Measurements from ENCODE around the gene CD151. TPM values are rescaled to one million over a fixed set of nuclear protein-coding genes. Genes with fewer than 3 reads are reported as not detected.

The CD151 gene
- total RNA-seq, 2 donors from 2014 or later: 443 to 462 TPM

DNA sequence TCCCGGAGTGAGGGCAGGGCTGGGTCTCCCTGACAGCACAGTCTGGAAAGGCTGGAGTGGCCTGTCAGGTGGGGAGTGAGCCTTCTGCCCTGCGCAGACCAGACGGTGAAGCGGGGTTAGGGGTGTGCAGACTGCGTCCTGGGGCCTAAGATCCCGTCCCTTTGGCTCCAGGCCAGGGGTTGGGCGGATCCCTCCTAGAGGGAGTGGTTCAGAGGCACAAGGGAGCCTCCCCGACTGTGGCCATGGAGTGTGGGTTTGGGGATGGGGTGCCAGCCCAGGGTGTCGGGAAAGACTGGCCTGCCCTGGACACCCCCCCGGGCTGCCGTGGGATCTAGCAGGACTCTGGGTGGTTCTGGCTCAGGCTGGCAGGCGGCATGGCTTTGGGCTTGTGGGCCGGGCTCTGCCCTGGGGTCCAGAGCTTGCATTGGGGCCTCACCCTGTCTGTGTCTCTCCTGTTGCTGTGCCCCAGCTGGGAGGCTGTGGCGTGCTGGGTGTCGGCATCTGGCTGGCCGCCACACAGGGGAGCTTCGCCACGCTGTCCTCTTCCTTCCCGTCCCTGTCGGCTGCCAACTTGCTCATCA lies 29.4 kb downstream of the CD151 start:
- intact Hi-C loops (cut with DNase I, micrococcal nuclease): no loop called here
- peak in 1 of 2 donors; percentile 73 for DNase-seq
- peak; percentile 29 for ATAC-seq

DNA sequence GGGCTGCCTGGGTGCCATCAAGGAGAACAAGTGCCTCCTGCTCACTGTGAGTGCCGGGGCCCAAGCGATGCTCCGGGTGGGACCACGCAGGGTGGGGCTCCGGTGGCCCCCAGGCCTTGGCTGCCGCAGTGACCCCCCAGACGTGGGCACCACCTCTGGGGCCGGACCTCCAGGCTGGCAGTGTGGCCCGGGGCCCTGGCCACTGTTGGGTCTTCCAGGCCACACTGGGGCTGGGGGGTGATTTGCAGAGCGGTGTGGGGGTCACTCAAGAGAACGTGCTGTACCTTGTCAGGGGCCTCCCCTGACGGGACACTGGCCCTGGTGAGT lies 29.9 kb downstream of the CD151 start:
- intact Hi-C loops (cut with DNase I, micrococcal nuclease): no loop called here
- no peak for DNase-seq
- ATAC-seq: no peak

DNA sequence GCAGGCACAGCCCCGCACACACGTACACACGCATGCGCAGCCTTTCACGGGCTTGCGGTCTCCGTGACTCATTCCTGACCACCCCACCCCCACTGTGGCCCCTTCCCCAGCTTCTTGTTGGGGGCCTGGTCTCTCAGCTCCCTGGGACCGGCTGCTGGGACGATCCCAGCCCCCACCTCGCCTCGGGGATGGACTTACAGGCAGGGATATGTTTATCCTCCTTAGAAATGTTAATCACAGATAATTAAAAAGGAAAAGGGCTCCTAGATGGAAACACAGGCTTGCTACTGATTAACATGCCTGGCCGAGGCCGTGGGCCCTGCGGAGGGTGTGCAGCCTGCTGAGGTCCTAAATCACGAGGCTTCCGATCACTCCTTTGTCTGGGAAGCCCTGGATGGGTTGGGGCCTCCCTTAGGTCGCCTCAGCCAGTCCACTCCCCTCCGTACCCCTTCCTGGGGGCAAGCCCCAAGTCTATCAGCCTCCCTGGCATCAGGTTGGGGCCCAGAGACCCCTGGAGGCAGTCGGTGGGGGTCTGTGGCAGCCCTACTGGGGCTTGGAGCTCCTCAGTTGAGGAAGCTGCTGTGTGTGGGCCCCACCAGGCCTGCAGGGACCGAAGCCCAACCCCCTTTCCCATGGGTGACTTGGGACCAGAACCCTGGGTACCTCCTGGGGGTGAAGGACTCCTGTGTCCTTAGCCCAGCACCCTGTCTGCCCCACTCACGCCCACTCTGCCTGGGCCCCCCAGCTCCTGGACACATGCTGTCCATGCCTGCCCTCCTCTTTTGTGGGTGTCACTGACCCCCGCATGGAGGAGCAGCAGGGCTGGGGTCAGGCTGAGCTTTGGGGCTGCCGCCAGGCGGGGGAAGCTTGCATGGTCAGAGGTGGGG lies 30.5 kb downstream of the CD151 start:
- intact Hi-C loops (cut with DNase I, micrococcal nuclease): no loop called here
- DNase-seq (no peak), ATAC-seq (no peak)

DNA sequence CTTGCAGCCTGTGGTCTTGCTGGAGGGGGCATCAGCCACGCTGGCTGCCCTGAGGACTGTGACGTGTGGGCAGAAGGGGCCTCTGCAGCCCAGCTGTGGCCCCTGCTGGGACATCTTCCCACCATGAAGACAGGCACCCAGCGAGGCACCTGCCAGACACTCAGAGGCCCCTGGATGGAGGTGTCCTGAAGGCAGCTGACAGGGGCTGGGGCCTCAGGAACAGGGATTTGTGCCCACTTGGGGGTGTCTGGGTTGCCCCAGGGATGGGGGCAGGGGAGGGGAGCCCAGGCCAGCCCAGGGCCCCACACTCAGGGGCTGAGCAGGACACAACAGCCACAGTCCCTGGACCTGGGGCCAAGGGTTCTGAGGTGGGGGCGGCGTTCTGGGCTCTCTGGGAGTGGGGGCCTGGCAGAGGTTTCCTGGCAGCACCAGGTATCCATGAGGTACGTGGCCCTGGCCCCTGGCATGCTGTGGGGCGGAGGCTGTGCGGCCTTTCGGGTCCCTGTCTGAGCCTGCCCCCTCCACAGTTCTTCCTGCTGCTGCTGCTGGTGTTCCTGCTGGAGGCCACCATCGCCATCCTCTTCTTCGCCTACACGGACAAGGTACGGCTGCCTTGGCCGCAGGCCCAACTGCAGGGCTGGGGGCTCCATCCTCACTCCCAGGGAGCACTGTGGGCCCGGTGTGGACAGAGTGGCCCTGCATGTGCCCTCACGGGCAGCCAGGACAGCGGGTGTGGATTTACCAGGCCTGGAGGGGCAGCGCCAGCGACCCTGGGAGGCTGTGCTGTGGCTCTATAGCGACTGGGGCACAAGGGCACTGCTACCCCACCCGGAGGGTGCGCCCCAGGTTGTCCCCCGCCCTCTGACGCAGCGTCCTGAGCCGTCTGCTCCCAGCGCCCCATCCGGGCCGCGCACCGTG lies 31.4 kb downstream of the CD151 start:
- DNase-seq: no peak
- ATAC-seq: peak; percentile 11
- intact Hi-C loops (cut with DNase I, micrococcal nuclease): no loop called here

DNA sequence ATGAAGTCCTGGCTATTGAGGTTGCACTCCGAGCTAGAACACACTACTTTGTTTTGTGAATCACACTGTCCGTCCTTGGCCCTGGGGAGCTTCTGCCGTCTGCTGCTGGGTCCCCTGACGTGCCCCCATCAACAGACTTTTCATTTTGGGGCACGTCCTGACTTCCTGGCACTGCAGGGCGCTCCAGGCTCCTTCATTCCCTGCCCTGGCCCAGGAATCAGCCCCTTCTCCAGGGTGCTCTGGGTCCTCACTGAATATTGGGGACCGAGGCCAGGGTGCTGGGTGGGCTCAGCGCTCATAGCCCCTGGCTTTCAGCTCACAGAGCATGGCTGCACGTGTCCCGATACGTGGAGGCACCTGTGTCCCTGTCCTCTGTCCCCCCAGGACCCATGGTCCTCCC lies 32.1 kb downstream of the CD151 start:
- ATAC-seq (no peak), DNase-seq (no peak)
- intact Hi-C loops (cut with DNase I, micrococcal nuclease): no loop called here

DNA sequence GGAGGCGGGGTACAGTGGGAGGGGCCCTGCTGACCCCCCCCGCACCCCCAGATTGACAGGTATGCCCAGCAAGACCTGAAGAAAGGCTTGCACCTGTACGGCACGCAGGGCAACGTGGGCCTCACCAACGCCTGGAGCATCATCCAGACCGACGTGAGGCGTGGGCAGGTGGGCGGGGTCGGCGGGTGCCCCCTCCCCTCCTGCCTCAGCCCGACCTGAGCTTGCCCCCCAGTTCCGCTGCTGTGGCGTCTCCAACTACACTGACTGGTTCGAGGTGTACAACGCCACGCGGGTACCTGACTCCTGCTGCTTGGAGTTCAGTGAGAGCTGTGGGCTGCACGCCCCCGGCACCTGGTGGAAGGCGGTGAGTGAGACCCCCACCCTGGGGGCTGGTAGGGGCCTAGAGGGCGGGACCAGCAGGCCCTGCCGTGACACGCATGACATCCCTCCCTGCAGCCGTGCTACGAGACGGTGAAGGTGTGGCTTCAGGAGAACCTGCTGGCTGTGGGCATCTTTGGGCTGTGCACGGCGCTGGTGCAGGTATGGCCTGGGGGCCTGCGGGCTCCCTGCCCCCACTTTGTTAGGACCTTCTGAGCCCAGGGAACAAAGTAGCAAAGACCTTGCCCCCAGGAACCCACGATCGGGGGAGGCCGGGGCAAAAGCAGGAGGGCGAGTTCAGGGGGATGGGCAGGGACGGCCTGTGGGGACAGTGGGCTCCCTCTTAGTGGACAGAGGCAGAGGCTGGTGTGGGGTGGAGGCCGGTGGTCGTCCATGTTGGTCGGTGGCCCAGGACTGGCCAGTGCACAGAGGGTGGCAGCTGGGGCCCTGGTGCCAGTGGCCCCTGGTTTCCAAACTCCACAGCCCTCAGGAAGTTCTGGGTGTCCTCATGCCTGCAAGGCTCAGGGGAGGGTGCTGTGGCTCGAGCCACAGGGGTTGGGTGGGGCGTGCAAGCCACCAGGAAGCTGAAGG lies 33.0 kb downstream of the CD151 start:
- ATAC-seq (no peak), DNase-seq (no peak)
- intact Hi-C loops (cut with DNase I, micrococcal nuclease): no loop called here

DNA sequence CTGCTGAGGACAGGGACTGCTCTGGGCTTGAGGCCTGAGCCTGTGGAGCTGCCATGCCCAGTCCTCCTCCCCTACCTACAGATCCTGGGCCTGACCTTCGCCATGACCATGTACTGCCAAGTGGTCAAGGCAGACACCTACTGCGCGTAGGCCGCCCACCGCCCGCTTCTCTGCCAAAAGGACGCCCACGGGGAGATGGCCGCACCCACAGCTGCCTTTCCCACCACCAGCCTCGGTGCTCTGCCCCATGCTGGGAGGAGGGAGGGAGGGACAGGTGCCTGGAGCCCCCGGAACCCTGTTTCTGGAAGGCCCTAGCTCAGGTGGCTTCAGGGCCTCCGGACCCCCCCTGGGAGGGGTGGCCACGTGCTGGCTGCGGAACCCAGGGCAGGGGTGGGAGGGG lies 33.7 kb downstream of the CD151 start:
- ATAC-seq (no peak), DNase-seq (no peak)
- intact Hi-C loops (cut with DNase I, micrococcal nuclease): no loop called here

DNA sequence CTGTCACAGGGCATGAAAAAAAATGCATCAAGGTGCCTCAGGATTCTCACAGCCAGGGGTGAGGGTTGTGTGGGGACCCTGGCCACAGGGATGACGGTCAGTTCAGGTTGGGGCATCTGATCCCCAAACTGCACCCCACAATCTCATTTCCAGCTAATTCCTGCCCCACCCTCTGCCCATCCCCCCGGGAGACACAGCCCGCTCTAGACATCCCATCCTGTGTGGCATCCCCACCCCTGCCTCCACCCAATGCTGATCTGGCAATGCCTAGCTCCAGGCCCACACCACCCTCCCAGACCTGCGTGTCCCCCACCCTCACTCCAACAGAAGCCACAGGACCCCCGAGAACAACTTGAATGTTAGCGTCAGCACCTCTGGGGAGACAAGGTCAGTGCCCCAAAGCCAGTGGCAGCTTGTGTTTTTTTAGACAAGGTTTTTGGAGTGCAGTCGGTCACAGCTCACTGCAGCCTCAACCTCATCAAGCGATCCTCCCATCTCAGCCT lies 35.2 kb downstream of the CD151 start:
- intact Hi-C loops (cut with DNase I, micrococcal nuclease): no loop called here
- ATAC-seq (no peak), DNase-seq (no peak)

DNA sequence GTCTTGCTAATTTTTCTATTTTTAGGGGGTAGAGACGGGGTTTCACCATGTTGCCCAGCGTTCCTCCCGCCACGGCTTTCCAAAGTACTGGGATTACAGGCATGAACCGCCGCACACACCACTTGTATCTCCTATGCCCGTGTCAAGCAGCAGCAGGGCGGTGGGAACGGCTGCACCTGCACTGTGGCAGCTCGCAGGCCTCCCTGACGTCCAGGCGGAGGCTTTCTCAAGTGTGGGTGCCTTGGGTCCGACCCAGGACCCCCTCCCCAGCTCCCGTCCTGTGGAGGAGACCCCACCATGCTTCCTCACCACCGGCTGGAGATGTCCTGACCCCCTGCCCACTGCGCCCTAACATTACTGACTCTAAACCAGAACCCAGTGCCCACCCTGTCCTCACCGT lies 35.6 kb downstream of the CD151 start:
- no peak for DNase-seq
- no peak for ATAC-seq
- intact Hi-C loops (cut with DNase I, micrococcal nuclease): no loop called here

DNA sequence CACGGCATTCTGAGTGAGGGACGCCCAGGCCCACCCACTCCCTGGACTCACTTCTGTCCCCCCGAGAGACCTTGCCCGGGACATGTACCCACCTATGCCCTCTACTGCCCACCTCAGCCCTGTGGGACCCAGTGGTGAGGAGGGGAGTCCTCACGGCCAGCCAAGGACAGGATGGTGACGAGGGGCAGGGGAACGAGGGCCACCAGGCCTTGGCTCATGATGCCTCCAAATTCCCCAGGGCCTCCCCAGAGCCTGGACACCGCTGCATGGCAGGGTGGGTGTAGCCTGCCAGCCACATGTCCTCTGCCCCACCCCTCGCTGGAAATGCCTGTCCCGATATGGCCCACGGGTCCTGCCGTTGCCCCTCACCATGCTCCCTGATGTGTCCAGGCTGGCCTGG lies 36.0 kb downstream of the CD151 start:
- DNase-seq (no peak), ATAC-seq (no peak)
- intact Hi-C loops (cut with DNase I, micrococcal nuclease): no loop called here

DNA sequence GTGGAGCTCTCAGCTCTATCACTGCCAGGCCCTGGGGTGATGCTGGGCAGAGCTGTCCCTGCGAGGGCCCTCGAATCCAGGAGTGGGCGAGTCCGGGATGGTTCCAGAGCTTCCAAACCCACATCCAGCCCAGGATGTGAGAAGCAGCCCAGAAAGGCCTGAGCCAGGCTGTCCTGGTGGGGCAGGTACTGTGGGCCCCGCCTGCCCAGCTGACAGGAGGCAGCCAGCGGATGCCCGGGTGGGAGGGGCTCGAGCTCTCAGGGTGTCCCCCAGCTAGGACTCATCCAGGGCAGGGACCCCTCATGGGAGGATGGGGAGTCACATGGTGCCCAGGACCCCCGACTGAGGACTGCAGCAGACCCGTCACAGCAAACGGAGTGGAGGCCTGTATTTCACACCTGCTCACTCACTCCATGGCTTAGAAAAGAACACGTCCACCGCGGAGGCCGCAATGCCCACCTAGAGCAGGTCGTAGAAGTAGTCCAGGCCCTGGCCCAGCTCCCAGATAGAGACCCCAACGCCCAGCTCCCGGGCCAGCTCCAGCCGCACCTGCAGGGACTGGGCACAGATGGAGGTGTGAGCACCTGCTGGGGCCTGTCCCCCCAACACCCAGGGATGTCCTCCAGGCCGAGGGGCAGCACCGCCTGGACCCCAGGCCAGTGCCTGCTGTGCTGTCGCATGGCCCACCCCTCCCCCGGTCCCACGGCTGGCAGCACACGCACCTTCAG lies 36.8 kb downstream of the CD151 start:
- ATAC-seq: no peak
- intact Hi-C loops (cut with DNase I, micrococcal nuclease): no loop called here
- DNase-seq: no peak

DNA sequence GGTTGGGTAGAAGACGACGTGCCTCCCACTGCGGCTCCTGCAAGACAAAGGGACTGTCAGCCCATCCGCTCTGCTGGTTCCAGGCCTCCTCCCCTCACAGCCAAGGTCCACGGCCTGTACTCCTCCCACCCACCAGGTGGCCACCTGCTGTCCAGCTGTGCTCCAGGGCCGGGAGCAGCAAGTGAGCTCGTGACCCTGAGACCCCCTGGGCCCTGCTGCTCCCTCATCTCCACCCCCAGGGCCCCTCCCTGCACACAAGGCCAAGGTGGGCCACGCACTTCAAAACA lies 37.3 kb downstream of the CD151 start:
- no peak for ATAC-seq
- intact Hi-C loops (cut with DNase I, micrococcal nuclease): no loop called here
- DNase-seq: no peak

DNA sequence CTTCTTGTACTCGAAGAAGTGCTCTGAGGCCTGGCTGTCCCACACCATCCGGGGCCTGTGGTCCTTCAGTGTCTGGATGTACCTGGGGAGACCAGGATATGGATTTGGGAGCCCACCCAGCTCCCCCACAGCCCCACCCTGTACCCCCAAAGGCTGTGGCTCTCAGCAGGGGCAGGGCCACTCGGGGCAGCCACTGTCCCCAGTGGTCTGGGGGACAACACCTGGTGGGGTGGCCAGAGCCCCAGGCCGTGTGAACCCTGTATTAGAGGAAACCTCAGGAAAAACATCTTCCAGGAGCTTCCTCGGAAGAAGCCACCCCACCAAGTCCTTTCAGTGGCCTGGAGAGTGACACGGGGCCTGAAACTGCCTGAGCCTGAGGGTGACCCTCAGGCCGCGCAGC lies 37.7 kb downstream of the CD151 start:
- no peak for ATAC-seq
- intact Hi-C loops (cut with DNase I, micrococcal nuclease): no loop called here
- no peak for DNase-seq

DNA sequence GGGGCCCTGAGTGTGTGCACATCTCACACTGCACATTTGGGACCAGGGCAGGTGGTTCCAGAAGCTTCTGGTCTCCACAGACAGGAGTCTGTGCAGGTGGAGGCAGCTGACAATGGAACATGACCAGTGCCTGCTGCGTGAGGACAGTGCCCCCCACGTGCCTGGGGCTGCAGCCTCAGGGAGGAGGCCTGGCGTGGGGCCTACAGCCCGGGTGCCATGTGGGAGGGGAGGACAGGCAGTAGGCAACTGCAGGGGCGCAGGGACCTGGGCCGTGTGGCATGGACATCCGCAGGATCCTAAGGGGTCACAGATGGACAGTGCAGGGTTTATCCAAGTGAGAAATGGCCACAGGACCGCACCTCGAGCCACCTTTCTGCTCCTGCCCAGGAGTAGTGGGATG lies 38.7 kb downstream of the CD151 start:
- intact Hi-C loops (cut with DNase I, micrococcal nuclease): no loop called here
- DNase-seq (no peak), ATAC-seq (no peak)

DNA sequence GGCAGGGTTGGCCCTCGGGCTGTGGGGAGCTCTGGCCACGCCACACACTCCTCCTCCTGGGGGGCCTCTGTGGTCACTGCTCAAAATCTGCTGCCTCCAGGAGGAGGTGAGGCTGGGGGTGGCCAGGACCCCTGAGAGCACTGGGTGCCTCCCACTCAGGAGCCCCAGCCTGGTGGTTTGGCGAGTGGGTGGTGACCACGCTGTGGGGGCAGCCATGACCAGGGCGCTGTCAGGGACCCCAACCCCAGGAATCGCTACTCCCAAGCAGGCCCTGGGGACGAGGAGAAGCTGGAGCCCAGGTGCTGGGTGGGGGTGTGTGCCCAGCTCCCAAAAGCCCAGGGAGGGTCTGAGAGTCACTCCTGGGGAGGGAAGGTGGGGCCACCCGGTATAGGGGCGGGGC lies 40.0 kb downstream of the CD151 start:
- no peak for DNase-seq
- no peak for ATAC-seq
- intact Hi-C loops (cut with DNase I, micrococcal nuclease): no loop called here

DNA sequence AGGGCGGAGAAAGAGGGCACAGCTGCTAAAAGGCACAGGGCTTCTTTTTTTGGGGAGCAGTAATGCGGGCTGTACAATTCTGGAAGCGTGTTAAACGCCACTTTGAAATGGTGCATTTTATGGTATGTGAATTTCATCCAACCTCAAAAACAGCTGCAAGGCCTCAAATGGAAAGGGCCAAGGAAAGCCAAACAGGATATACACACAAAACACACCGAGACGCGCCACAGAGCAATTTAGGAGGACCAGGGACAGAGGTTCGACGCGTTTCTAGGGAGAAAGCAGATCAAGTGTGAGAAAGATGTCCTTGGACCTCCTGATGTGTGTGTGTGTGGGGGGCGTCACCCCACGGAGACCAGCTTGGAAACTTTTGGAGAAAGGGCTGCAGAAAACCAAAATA lies 41.0 kb downstream of the CD151 start:
- ATAC-seq (no peak), DNase-seq (no peak)
- intact Hi-C loops (cut with DNase I, micrococcal nuclease): no loop called here

DNA sequence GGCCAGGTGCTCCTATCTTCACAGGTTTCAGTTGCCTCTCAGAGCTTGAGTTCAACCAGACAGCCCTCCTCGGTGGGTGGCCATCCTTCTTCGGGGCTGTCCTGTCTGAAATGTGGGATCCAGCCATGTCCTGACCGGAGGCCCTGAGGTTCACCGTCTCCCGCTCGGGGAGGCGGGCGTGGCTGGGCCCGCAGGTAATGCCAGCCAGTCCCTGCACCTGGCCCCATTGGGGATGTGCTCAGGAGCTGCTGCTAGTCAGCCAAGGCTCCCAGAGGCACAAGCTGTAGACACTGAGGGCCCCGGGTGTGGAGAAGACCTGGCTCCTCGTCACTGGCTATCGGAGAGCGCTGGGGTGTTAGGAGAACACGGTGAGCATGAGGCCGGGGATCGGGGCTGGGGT lies 42.5 kb downstream of the CD151 start:
- intact Hi-C loops (cut with DNase I, micrococcal nuclease): no loop called here
- no peak for ATAC-seq
- DNase-seq: no peak

DNA sequence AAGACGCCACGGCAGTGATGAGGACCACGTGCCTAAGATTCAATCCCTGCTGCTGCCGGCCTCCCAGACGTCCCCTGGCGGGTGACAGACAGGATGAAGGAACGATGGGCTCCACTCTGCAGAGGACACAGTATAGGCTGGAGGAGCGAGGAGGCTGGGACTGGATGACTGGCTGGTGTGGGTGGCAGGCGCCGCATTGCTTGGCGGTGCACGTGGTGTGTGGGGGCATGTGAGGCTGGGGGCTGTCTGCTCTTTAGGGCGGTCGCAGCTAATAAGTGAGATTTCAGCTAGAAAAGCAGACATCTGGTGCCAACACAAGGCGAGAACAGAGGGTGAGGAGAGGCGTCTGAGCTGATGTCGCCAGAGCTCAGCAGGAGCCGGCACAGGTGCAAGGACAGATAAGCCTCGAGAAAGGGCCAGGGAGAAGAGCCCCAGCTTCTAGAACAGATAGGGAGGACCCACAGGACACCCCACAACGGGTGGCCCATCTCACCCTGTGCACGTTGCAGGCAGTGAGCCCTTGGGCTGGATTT lies 43.1 kb downstream of the CD151 start:
- intact Hi-C loops (cut with DNase I, micrococcal nuclease): no loop called here
- ATAC-seq (no peak), DNase-seq (no peak)
